H9 (cell line): Measurements from ENCODE around the gene SULT2B1. TPM values are rescaled to one million over a fixed set of nuclear protein-coding genes. Genes with fewer than 3 reads are reported as not detected.

Experiments used
- DNase-seq: peaks from one replicate; pipeline ENCODE4 v3.0.0-alpha.2; 2017
- H2AFZ ChIP-seq: one replicate; pipeline ENCODE4 v1.6.1; 2013; ENCODE audit warnings: mild to moderate bottlenecking, low read length, control low read depth, moderate library complexity
- H2AK5ac ChIP-seq: 2 replicates; pipeline ENCODE4 v1.6.1; 2013; ENCODE audit warnings: low read length, control low read depth, mixed read lengths; ENCODE audit not compliant: insufficient read length
- H2BK120ac ChIP-seq: one replicate; pipeline ENCODE4 v1.6.1; 2013; ENCODE audit warnings: low read depth, mild to moderate bottlenecking, low read length, control low read depth, inconsistent platforms; ENCODE audit not compliant: poor library complexity, severe bottlenecking
- H2BK12ac ChIP-seq: 2 replicates; pipeline ENCODE4 v1.6.1; 2013; ENCODE audit warnings: low read length, control low read depth, mixed read lengths, low read depth; ENCODE audit not compliant: insufficient read length
- H2BK15ac ChIP-seq: 2 replicates; pipeline ENCODE4 v1.6.1; 2013; ENCODE audit warnings: low read depth, low read length, control low read depth
- H2BK20ac ChIP-seq: one replicate; pipeline ENCODE4 v1.6.1; 2013; ENCODE audit warnings: low read depth, mild to moderate bottlenecking, low read length, control low read depth, inconsistent platforms; ENCODE audit not compliant: poor library complexity, severe bottlenecking
- H2BK5ac ChIP-seq: 2 replicates; pipeline ENCODE4 v1.6.1; 2013; ENCODE audit warnings: low read length, control low read depth, mixed read lengths; ENCODE audit not compliant: insufficient read length
- H3K14ac ChIP-seq: 2 replicates; pipeline ENCODE4 v1.6.1; 2013; ENCODE audit warnings: low read length, control low read depth; ENCODE audit not compliant: insufficient read depth
- H3K18ac ChIP-seq: 2 replicates; pipeline ENCODE4 v1.6.1; 2013; ENCODE audit warnings: low read depth, mild to moderate bottlenecking, mixed read lengths, low read length, control low read depth; ENCODE audit not compliant: insufficient read length
- H3K23ac ChIP-seq: 2 replicates; pipeline ENCODE4 v1.6.1; 2013; ENCODE audit warnings: low read length, control low read depth, mixed read lengths, low read depth; ENCODE audit not compliant: insufficient read length
- H3K23me2 ChIP-seq: 2 replicates; pipeline ENCODE4 v1.6.1; 2013; ENCODE audit warnings: low read depth, mild to moderate bottlenecking, mixed read lengths, low read length, control low read depth; ENCODE audit not compliant: insufficient read length, poor library complexity, severe bottlenecking
- H3K27ac ChIP-seq: 2 replicates; pipeline ENCODE4 v1.5.1; 2013; ENCODE audit warnings: low read length, control low read depth, mixed read lengths, low read depth; ENCODE audit not compliant: insufficient read length
- H3K27me3 ChIP-seq: 2 replicates; pipeline ENCODE4 v1.6.1; 2013; ENCODE audit warnings: low read length, control low read depth, inconsistent platforms; ENCODE audit not compliant: insufficient read depth
- H3K4ac ChIP-seq: 2 replicates; pipeline ENCODE4 v1.6.1; 2013; ENCODE audit warnings: low read depth, mild to moderate bottlenecking, control low read depth, inconsistent platforms, low read length, moderate library complexity
- H3K4me1 ChIP-seq: 2 replicates; pipeline ENCODE4 v1.6.1; 2013; ENCODE audit warnings: low read length, control low read depth, inconsistent platforms; ENCODE audit not compliant: insufficient read depth
- H3K4me2 ChIP-seq: 2 replicates; pipeline ENCODE4 v1.6.1; 2013; ENCODE audit warnings: low read length, control low read depth, mixed read lengths; ENCODE audit not compliant: insufficient read length, insufficient read depth
- H3K56ac ChIP-seq: 2 replicates; pipeline ENCODE4 v1.6.1; 2013; ENCODE audit warnings: low read depth, mild to moderate bottlenecking, mixed read lengths, low read length, control low read depth; ENCODE audit not compliant: insufficient read length
- H3K79me1 ChIP-seq: 2 replicates; pipeline ENCODE4 v1.6.1; 2013; ENCODE audit warnings: low read depth, mild to moderate bottlenecking, moderate library complexity, low read length, control low read depth, inconsistent platforms; ENCODE audit not compliant: insufficient read depth, poor library complexity, severe bottlenecking
- H3K79me2 ChIP-seq: 2 replicates; pipeline ENCODE4 v1.6.1; 2013; ENCODE audit warnings: low read length, control low read depth, inconsistent platforms; ENCODE audit not compliant: insufficient read depth
- H3K9ac ChIP-seq: 2 replicates; pipeline ENCODE4 v1.6.1; 2013; ENCODE audit warnings: low read length, control low read depth, mixed read lengths; ENCODE audit not compliant: insufficient read length; ENCODE audit errors: extremely low read depth
- H3K9me3 ChIP-seq: one replicate; pipeline ENCODE4 v1.6.1; 2013; ENCODE audit warnings: low read depth, low read length, inconsistent platforms; ENCODE audit not compliant: control insufficient read depth
- H3T11ph ChIP-seq: one replicate; pipeline ENCODE4 v1.6.1; 2013; ENCODE audit warnings: mild to moderate bottlenecking, low read length, control low read depth, inconsistent platforms
- H4K20me1 ChIP-seq: one replicate; pipeline ENCODE4 v1.6.1; 2013; ENCODE audit not compliant: control insufficient read depth, insufficient read length, insufficient read depth
- H4K5ac ChIP-seq: 2 replicates; pipeline ENCODE4 v1.6.1; 2013; ENCODE audit warnings: low read depth, mild to moderate bottlenecking, mixed read lengths, low read length, control low read depth; ENCODE audit not compliant: insufficient read length
- H4K8ac ChIP-seq: replicated peaks from 2 replicates; pipeline ENCODE4 v1.6.1; 2013; ENCODE audit warnings: low read length, control low read depth, mixed read lengths, low read depth; ENCODE audit not compliant: insufficient read length
- H4K91ac ChIP-seq: 2 replicates; pipeline ENCODE4 v1.6.1; 2013; ENCODE audit warnings: low read depth, mild to moderate bottlenecking, moderate library complexity, mixed read lengths, low read length, control low read depth; ENCODE audit not compliant: insufficient read length
- H3K27ac Mint-ChIP-seq, 3 experiments: 2 replicates in 2 of 3; 3 replicates in 1 of 3; pipeline ENCODE4 v1.8.0; 2020 to 2021; ENCODE audit warnings: mixed read lengths in 3 of 3, mild to moderate bottlenecking in 1 of 3, moderate library complexity in 1 of 3
- H3K27me3 Mint-ChIP-seq: 2 replicates; pipeline ENCODE4 v1.8.0; 2021; ENCODE audit warnings: low read depth, mild to moderate bottlenecking, moderate library complexity, mixed read lengths
- H3K36me3 Mint-ChIP-seq, 3 experiments: 2 replicates in 2 of 3; 3 replicates in 1 of 3; pipeline ENCODE4 v1.8.0; 2020 to 2021; ENCODE audit warnings: low read depth in 3 of 3, mixed read lengths in 3 of 3; ENCODE audit not compliant: insufficient read depth in 1 of 3
- H3K4me1 Mint-ChIP-seq, 2 experiments: 2 replicates each; pipeline ENCODE4 v1.8.0; 2020; ENCODE audit warnings: mixed read lengths in 2 of 2
- H3K4me3 Mint-ChIP-seq, 2 experiments: 2 replicates in 1 of 2; 3 replicates in 1 of 2; pipeline ENCODE4 v1.8.0; 2020 to 2021; ENCODE audit warnings: mild to moderate bottlenecking in 2 of 2, mixed read lengths in 2 of 2, moderate library complexity in 1 of 2
- H3K9me3 Mint-ChIP-seq, 2 experiments: 2 replicates in 1 of 2; 3 replicates in 1 of 2; pipeline ENCODE4 v1.8.0; 2020; ENCODE audit warnings: mild to moderate bottlenecking in 2 of 2, mixed read lengths in 2 of 2, moderate library complexity in 1 of 2
- WGBS: extraction: QIAGEN DNeasy Blood & Tissue Kit; methylation state at CpG from one replicate; pipeline ENCODE4 v1.1.7; 2013; ENCODE audit warnings: missing lambda C conversion rate, low lambda C conversion rate, mixed read lengths; ENCODE audit not compliant: insufficient read length; ENCODE audit errors: extremely low coverage; 5-methylcytosine and 5-hydroxymethylcytosine counted together
- total RNA-seq: library from RNA; stranded (reverse); gene quantifications from 2 replicates; pipeline ENCODE4 v1.2.1, GENCODE V29; 2021
- TF ChIP-seq, protein P1 (sequence below): fragments of 200-600 bp; sonication (generic); conservative IDR thresholded peaks from 3 replicates; pipeline ENCODE4 v1.8.0; 2021; ENCODE audit warnings: antibody characterized with exemption, mild to moderate bottlenecking

The SULT2B1 gene
- total RNA-seq, 1 experiment from 2014 or later = 1.7 TPM

GRCh38 chr19:48629599-48630295 lies 77.8 kb downstream of the SULT2B1 start:
- H2AFZ ChIP-seq = no peak overlapping the region
- H3K9me3 Mint-ChIP-seq = no peaks in the 10 kb centered on the region; a peak in 1 of 5 replicates
- DNase-seq = peak; percentile 99
- peaks cover 5 to 28% (median 19%) of the 10 kb centered on the region in 3 experiments for H3K36me3 Mint-ChIP-seq
- H3K18ac ChIP-seq = peak overlapping the region; percentile 71
- peak overlapping the region; percentile 64 to 82 for H3K4me3 Mint-ChIP-seq
- H3K14ac ChIP-seq = no peak overlapping the region
- peak overlapping the region; percentile 99 for H3K27ac Mint-ChIP-seq
- no CpG with 5 or more reads among the region's 48 CpGs for WGBS
- peak overlapping the region; percentile 58 for H3K4me2 ChIP-seq
- H2BK5ac ChIP-seq = no peak overlapping the region
- no peak overlapping the region for H2BK120ac ChIP-seq
- no peaks in the 10 kb centered on the region for H3K9me3 ChIP-seq
- H3K79me1 ChIP-seq = no peaks in the 10 kb centered on the region
- no peak overlapping the region for H3K23ac ChIP-seq
- no peak overlapping the region for H4K91ac ChIP-seq
- no peak overlapping the region for H2BK15ac ChIP-seq
- H3K56ac ChIP-seq = no peak overlapping the region
- peaks cover 4% of the 10 kb centered on the region; the same call in 1 of the 2 replicates for H3K79me2 ChIP-seq
- H3K9ac ChIP-seq = no peak overlapping the region
- H3K4me1 ChIP-seq = peaks cover 7% of the 10 kb centered on the region; the same call in 1 of the 2 replicates
- H2BK12ac ChIP-seq = no peak overlapping the region
- H3K27ac ChIP-seq = no peak overlapping the region
- TF ChIP-seq, protein P1, sequence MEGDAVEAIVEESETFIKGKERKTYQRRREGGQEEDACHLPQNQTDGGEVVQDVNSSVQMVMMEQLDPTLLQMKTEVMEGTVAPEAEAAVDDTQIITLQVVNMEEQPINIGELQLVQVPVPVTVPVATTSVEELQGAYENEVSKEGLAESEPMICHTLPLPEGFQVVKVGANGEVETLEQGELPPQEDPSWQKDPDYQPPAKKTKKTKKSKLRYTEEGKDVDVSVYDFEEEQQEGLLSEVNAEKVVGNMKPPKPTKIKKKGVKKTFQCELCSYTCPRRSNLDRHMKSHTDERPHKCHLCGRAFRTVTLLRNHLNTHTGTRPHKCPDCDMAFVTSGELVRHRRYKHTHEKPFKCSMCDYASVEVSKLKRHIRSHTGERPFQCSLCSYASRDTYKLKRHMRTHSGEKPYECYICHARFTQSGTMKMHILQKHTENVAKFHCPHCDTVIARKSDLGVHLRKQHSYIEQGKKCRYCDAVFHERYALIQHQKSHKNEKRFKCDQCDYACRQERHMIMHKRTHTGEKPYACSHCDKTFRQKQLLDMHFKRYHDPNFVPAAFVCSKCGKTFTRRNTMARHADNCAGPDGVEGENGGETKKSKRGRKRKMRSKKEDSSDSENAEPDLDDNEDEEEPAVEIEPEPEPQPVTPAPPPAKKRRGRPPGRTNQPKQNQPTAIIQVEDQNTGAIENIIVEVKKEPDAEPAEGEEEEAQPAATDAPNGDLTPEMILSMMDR = no peak
- H4K8ac ChIP-seq = no peak overlapping the region
- H3T11ph ChIP-seq = no peak overlapping the region
- no peak overlapping the region for H3K4ac ChIP-seq
- H2AK5ac ChIP-seq = no peak overlapping the region
- H3K27me3 Mint-ChIP-seq = no peaks in the 10 kb centered on the region
- no peaks in the 10 kb centered on the region for H4K20me1 ChIP-seq
- H4K5ac ChIP-seq = no peak overlapping the region
- H3K23me2 ChIP-seq = peaks cover 14% of the 10 kb centered on the region
- peaks cover 29 to 51% of the 10 kb centered on the region in 2 experiments for H3K4me1 Mint-ChIP-seq
- H3K27me3 ChIP-seq = no peaks in the 10 kb centered on the region
- H2BK20ac ChIP-seq = no peak overlapping the region
